ENCODE results near the gene LYL1.

GRCh38 chr19:13129384-13129783 is 26.7 kb upstream of the LYL1 start:
- TF ChIP-seq CHD4 (IDR thresholded peaks at IDR 0.05; ENCODE audit: insufficient read depth, insufficient replicate concordance, low read depth, low read length, poor library complexity, severe bottlenecking) = no peak
- TF ChIP-seq, protein P1, sequence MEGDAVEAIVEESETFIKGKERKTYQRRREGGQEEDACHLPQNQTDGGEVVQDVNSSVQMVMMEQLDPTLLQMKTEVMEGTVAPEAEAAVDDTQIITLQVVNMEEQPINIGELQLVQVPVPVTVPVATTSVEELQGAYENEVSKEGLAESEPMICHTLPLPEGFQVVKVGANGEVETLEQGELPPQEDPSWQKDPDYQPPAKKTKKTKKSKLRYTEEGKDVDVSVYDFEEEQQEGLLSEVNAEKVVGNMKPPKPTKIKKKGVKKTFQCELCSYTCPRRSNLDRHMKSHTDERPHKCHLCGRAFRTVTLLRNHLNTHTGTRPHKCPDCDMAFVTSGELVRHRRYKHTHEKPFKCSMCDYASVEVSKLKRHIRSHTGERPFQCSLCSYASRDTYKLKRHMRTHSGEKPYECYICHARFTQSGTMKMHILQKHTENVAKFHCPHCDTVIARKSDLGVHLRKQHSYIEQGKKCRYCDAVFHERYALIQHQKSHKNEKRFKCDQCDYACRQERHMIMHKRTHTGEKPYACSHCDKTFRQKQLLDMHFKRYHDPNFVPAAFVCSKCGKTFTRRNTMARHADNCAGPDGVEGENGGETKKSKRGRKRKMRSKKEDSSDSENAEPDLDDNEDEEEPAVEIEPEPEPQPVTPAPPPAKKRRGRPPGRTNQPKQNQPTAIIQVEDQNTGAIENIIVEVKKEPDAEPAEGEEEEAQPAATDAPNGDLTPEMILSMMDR (IDR thresholded peaks at IDR 0.05 in 2 of 3, conservative IDR thresholded peaks at IDR 0.05 in 1 of 3; ENCODE audit: insufficient read depth in 2 of 3, low read depth in 1 of 3, low read length in 3 of 3) = no peak

Measured in K562 (cell line).